22Rv1 (cell line): ENCODE measurements around the gene NADK.
A peak's percentile ranks its signal among the peaks of the same experiment; 100 is the strongest.

Source experiments
- H3K27ac ChIP-seq: fragments of 450-650 bp; 2 replicates; pipeline ENCODE4 v1.5.1; 2017
- CTCF ChIP-seq: fragments of 450-650 bp; IDR thresholded peaks from 2 replicates; pipeline ENCODE4 v1.5.1; 2017; ENCODE audit warnings: mild to moderate bottlenecking
- ZFX ChIP-seq: fragments of 450-650 bp; IDR thresholded peaks from 2 replicates; pipeline ENCODE4 v1.6.1; 2017; ENCODE audit warnings: antibody characterized with exemption, borderline replicate concordance

NADK gene

GRCh38 chr1:1797731-1798341 is 19.6 kb upstream of the NADK start:
- no peak for TF ChIP-seq ZFX
- no peak for TF ChIP-seq CTCF
- H3K27ac ChIP-seq, result no peak overlapping the region

GRCh38 chr1:1796466-1796865 is 18.2 kb upstream of the NADK start:
- H3K27ac ChIP-seq, result no peak overlapping the region
- TF ChIP-seq ZFX (no peak), CTCF (peak; percentile 42)

GRCh38 chr1:1794999-1795398 is 16.7 kb upstream of the NADK start:
- TF ChIP-seq CTCF (no peak), ZFX (no peak)
- H3K27ac ChIP-seq, result no peak overlapping the region

- no peak overlapping the region for H3K27ac ChIP-seq
- no peak for TF ChIP-seq ZFX
Measured at GRCh38 chr1:1793481-1794244, 15.4 kb upstream of the NADK start.

GRCh38 chr1:1788646-1789431 is 10.6 kb upstream of the NADK start:
- no peak for TF ChIP-seq ZFX
- TF ChIP-seq CTCF, result peak; percentile 62
- no peak overlapping the region for H3K27ac ChIP-seq

GRCh38 chr1:1788136-1788535 is 9.9 kb upstream of the NADK start:
- H3K27ac ChIP-seq, result no peak overlapping the region
- TF ChIP-seq ZFX (no peak), CTCF (no peak)

- TF ChIP-seq ZFX, result no peak
- TF ChIP-seq CTCF, result no peak
- no peak overlapping the region for H3K27ac ChIP-seq
Measured at GRCh38 chr1:1786836-1787605, 8.8 kb upstream of the NADK start.
